HG03565 (cell line): ENCODE results near the gene MGAT5B.

Experiments
- ATAC-seq: cut with Tn5 transposase; IDR thresholded peaks from one replicate; pipeline ENCODE4 v1.9.1; 2021; ENCODE audit warnings: mild to moderate bottlenecking, moderate library complexity; ENCODE audit not compliant: unreplicated experiment

Gene MGAT5B

GRCh38 chr17:76923491-76923890, 55.3 kb downstream of the MGAT5B start:
- no peak for ATAC-seq

- no peak for ATAC-seq
These were observed 56.4 kb downstream of the MGAT5B start for GRCh38 chr17:76924345-76925342.

GRCh38 chr17:76925441-76925891, 57.3 kb downstream of the MGAT5B start:
- no peak for ATAC-seq

GRCh38 chr17:76926237-76926866, 58.1 kb downstream of the MGAT5B start:
- no peak for ATAC-seq

- no peak for ATAC-seq
These were observed 59.4 kb downstream of the MGAT5B start for GRCh38 chr17:76927577-76927976.

GRCh38 chr17:76927982-76928381, 59.8 kb downstream of the MGAT5B start:
- ATAC-seq: no peak

GRCh38 chr17:76929148-76929547, 60.9 kb downstream of the MGAT5B start:
- no peak for ATAC-seq

GRCh38 chr17:76929601-76930000, 61.4 kb downstream of the MGAT5B start:
- no peak for ATAC-seq

- ATAC-seq: no peak
These were observed 61.9 kb downstream of the MGAT5B start for GRCh38 chr17:76930107-76930506.

- ATAC-seq: no peak
These were observed 64.5 kb downstream of the MGAT5B start for GRCh38 chr17:76932402-76933333.

GRCh38 chr17:76934561-76935320, 66.5 kb downstream of the MGAT5B start:
- ATAC-seq: no peak

- no peak for ATAC-seq
These were observed 67.1 kb downstream of the MGAT5B start for GRCh38 chr17:76935331-76935730.

GRCh38 chr17:76937238-76937637, 69.0 kb downstream of the MGAT5B start:
- no peak for ATAC-seq

- ATAC-seq: no peak
These were observed 69.8 kb downstream of the MGAT5B start for GRCh38 chr17:76938009-76938408.

- no peak for ATAC-seq
These were observed 72.1 kb downstream of the MGAT5B start for GRCh38 chr17:76940295-76940694.

GRCh38 chr17:76940738-76941350, 72.6 kb downstream of the MGAT5B start:
- ATAC-seq: no peak

GRCh38 chr17:76943202-76943601, 75.0 kb downstream of the MGAT5B start:
- no peak for ATAC-seq

GRCh38 chr17:76943781-76944213, 75.6 kb downstream of the MGAT5B start:
- ATAC-seq: no peak

GRCh38 chr17:76944477-76944876, 76.3 kb downstream of the MGAT5B start:
- ATAC-seq: no peak
